GM12878 (cell line): ENCODE results near the gene MAL. TPM values are rescaled to one million over a fixed set of nuclear protein-coding genes. Genes with fewer than 3 reads are reported as not detected.

Experiments used
- ATAC-seq: fragments of 200-7000 bp; cut with Tn5 transposase; 3 replicates; pipeline ENCODE4 v1.9.1; 2020; ENCODE audit warnings: mild to moderate bottlenecking, moderate library complexity
- BruUV-seq: library from RNA; stranded (reverse); fragments of 400-500 nt; replicated peaks from 2 replicates; lab custom pipeline; 2021; lab: Mats Ljungman, UMichigan
- CTCF ChIA-PET: fragments of 300-600 bp; sonication (Branson Sonifier 250); formaldehyde crosslinking; extraction: SDS; loops from one replicate; lab custom pipeline; 2021; ENCODE audit warnings: inconsistent platforms; lab: Yijun Ruan, JAX
- POLR2A ChIA-PET: fragments of 350-600 bp; formaldehyde crosslinking; extraction: SDS; loops from one replicate; lab custom pipeline; 2021; ENCODE audit warnings: inconsistent platforms; lab: Charles Lee
- RAD21 ChIA-PET: fragments of 300-600 bp; sonication (Branson Sonifier 250); formaldehyde crosslinking; loops from one replicate; lab custom pipeline; 2023; ENCODE audit warnings: antibody characterized with exemption; ENCODE audit not compliant: unreplicated experiment; lab: Charles Lee
- SMC1A ChIA-PET: fragments of 300-600 bp; sonication (Branson Sonifier 250); formaldehyde crosslinking; loops from one replicate; lab custom pipeline; 2023; ENCODE audit not compliant: unreplicated experiment, uncharacterized antibody; lab: Charles Lee
- DNase-seq: peaks from one replicate; pipeline ENCODE4 v3.0.0-alpha.2; 2011; ENCODE audit warnings: low read depth, low spot score
- FAIRE-seq: peaks from 3 replicates; lab custom pipeline; 2011; peaks lifted over from hg19 to GRCh38; lab: Jason Lieb, UNC
- H2AFZ ChIP-seq: 2 replicates; pipeline ENCODE4 v1.6.0; 2011; ENCODE audit warnings: low read depth, low read length, control low read depth; ENCODE audit not compliant: control insufficient read depth
- H3K27ac ChIP-seq: 2 replicates; pipeline ENCODE4 v1.5.1; 2011; ENCODE audit warnings: control low read depth; ENCODE audit not compliant: control insufficient read depth, insufficient read depth
- H3K27me3 ChIP-seq, 2 experiments: replicated peaks in 1 of 2; 2 replicates each; pipeline versions ENCODE4 v1.6.0 to v1.6.1; 2011; ENCODE audit warnings: low read length in 1 of 2; ENCODE audit not compliant: control insufficient read depth in 2 of 2, insufficient read depth in 2 of 2
- H3K36me3 ChIP-seq, 2 experiments: 2 replicates each; pipeline ENCODE4 v1.5.1; 2011; ENCODE audit warnings: low read length in 1 of 2; ENCODE audit not compliant: control insufficient read depth in 2 of 2, insufficient read depth in 2 of 2
- H3K4me1 ChIP-seq: 2 replicates; pipeline ENCODE4 v1.6.1; 2011; ENCODE audit warnings: mild to moderate bottlenecking, low read length, moderate library complexity, mixed read lengths; ENCODE audit not compliant: control insufficient read depth, insufficient read depth
- H3K4me2 ChIP-seq: 2 replicates; pipeline ENCODE4 v1.6.0; 2011; ENCODE audit warnings: control low read depth; ENCODE audit not compliant: control insufficient read depth, insufficient read depth
- H3K4me3 ChIP-seq: fragments of 200-600 bp; sonication (generic); 2 replicates; pipeline ENCODE4 v1.5.1; 2016
- H3K79me2 ChIP-seq: 2 replicates; pipeline ENCODE4 v1.6.0; 2011; ENCODE audit warnings: low read length; ENCODE audit not compliant: control insufficient read depth, insufficient read depth
- H3K9ac ChIP-seq: 2 replicates; pipeline ENCODE4 v1.8.0; 2011; ENCODE audit warnings: low read length, control low read depth, mixed read lengths; ENCODE audit not compliant: control insufficient read depth, insufficient read depth
- H3K9me3 ChIP-seq: replicated peaks from 3 replicates; pipeline ENCODE4 v1.5.1; 2011; ENCODE audit warnings: mild to moderate bottlenecking, low read length; ENCODE audit not compliant: control insufficient read depth, insufficient read depth
- H4K20me1 ChIP-seq: 2 replicates; pipeline ENCODE4 v1.6.0; 2011; ENCODE audit not compliant: control insufficient read depth, insufficient read depth
- ATF3 ChIP-seq: IDR thresholded peaks from 2 replicates; pipeline ENCODE4 v1.6.1; 2011; ENCODE audit warnings: low read depth, mild to moderate bottlenecking, low read length, moderate library complexity, borderline replicate concordance; ENCODE audit errors: extremely low read depth
- ATF7 ChIP-seq: fragments of 450-650 bp; IDR thresholded peaks from 2 replicates; pipeline ENCODE4 v1.6.1; 2016; ENCODE audit warnings: low read depth, mild to moderate bottlenecking
- BCL3 ChIP-seq: IDR thresholded peaks from 2 replicates; pipeline ENCODE4 v1.6.1; 2011; ENCODE audit warnings: borderline replicate concordance, low read depth, mild to moderate bottlenecking, moderate library complexity, low read length; ENCODE audit not compliant: insufficient read depth, poor library complexity, severe bottlenecking
- CTCF ChIP-seq, 3 experiments: IDR thresholded peaks in 2 of 3; conservative IDR thresholded peaks in 1 of 3; 2 replicates each; pipeline ENCODE4 v1.5.1; 2011; ENCODE audit warnings: low read depth in 3 of 3, low read length in 3 of 3, mild to moderate bottlenecking in 3 of 3, control low read depth in 2 of 3, moderate library complexity in 2 of 3, inconsistent platforms in 1 of 3, mixed read lengths in 1 of 3; ENCODE audit not compliant: control insufficient read depth in 2 of 3, insufficient read depth in 1 of 3; ENCODE audit errors: extremely low read depth in 1 of 3
- HDGF ChIP-seq: fragments of 450-650 bp; IDR thresholded peaks from 2 replicates; pipeline ENCODE4 v1.6.1; 2016; ENCODE audit warnings: antibody characterized with exemption
- IRF5 ChIP-seq: fragments of 450-650 bp; IDR thresholded peaks from 2 replicates; pipeline ENCODE4 v1.6.1; 2017; ENCODE audit warnings: borderline replicate concordance
- MLLT1 ChIP-seq: fragments of 450-650 bp; IDR thresholded peaks from 2 replicates; pipeline ENCODE4 v1.6.1; 2016; ENCODE audit warnings: mild to moderate bottlenecking
- MYC ChIP-seq: IDR thresholded peaks from 2 replicates; pipeline ENCODE4 v1.6.1; 2011; ENCODE audit warnings: mild to moderate bottlenecking, low read length, moderate library complexity, inconsistent platforms; ENCODE audit not compliant: insufficient read depth, insufficient replicate concordance, insufficient read length, severe bottlenecking
- POLR2AphosphoS2 ChIP-seq: IDR thresholded peaks from 2 replicates; pipeline ENCODE4 v1.6.1; 2011; ENCODE audit warnings: low read depth, mild to moderate bottlenecking, low read length, improper control_type of control experiment, moderate library complexity
- POLR2AphosphoS5 ChIP-seq: IDR thresholded peaks from 2 replicates; pipeline ENCODE4 v1.6.1; 2011; ENCODE audit warnings: mild to moderate bottlenecking, low read length, inconsistent platforms
- SRF ChIP-seq, 2 experiments: IDR thresholded peaks; 2 replicates each; pipeline ENCODE4 v1.6.1; 2011; ENCODE audit warnings: low read depth in 2 of 2, low read length in 2 of 2, mild to moderate bottlenecking in 1 of 2, moderate library complexity in 1 of 2
- ZNF24 ChIP-seq: fragments of 450-650 bp; IDR thresholded peaks from 2 replicates; pipeline ENCODE4 v1.6.1; 2017; ENCODE audit warnings: antibody characterized with exemption, mild to moderate bottlenecking
- WGBS: methylation state at CpG from one replicate; pipeline ENCODE4 v1.1.6; 2016; ENCODE audit warnings: low lambda C conversion rate; ENCODE audit not compliant: insufficient replicate concordance, insufficient coverage; ENCODE audit errors: missing lambda C conversion rate; 5-methylcytosine and 5-hydroxymethylcytosine counted together
- in situ Hi-C: fragments of 300-500 bp; cut with MboI; formaldehyde crosslinking; loops from 9 replicates; pipeline ENCODE4 v1.14.3; 2018; ENCODE audit warnings: mixed read lengths
- intact Hi-C: fragments of 100-400 bp; cut with micrococcal nuclease; formaldehyde crosslinking; loops from one replicate; pipeline ENCODE4 v1.14.2; 2022; ENCODE audit not compliant: unreplicated experiment
- polyA plus RNA-seq, 11 experiments: library from polyadenylated mRNA; depleted of rRNA in 4 of 11; unstranded in 6 of 11; stranded (reverse) in 5 of 11; fragments of >200 nt; fragmentation: Nextera tagmentation in 4 of 11; fragmentation: Illumina TruSeq in 1 of 11; extraction: Ambion mirVana in 4 of 11; extraction: Trizol in 1 of 11; gene quantifications; 1 replicate in 1 of 11; 2 replicates in 10 of 11; pipeline versions ENCODE4 v1.2.1 to v1.2.3, GENCODE V29; 2011 to 2016; ENCODE audit warnings: inconsistent platforms in 2 of 11, missing spikeins in 2 of 11, low read depth in 1 of 11
- total RNA-seq, 4 experiments: library from RNA; depleted of rRNA in 3 of 4; stranded (reverse); fragments of >200 nt in 3 of 4; fragmentation: Illumina TruSeq in 1 of 4; extraction: Trizol in 1 of 4; gene quantifications; 2 replicates each; pipeline versions ENCODE4 v1.2.1 to v1.2.3, GENCODE V29; 2013 to 2021

The MAL gene
- total and polyA plus RNA-seq, 10 of the 15 experiments (the other 5 are each of a cell fraction or from before 2014, with no cell fraction given), result 1.3 to 4.5 (median 1.7) TPM

GRCh38 chr2:94982675-94983074 is 42.8 kb upstream of the MAL start:
- H3K9ac ChIP-seq, result no peak overlapping the region
- TF ChIP-seq CTCF (IDR thresholded peaks at IDR 0.05 in 2 of 3, conservative IDR thresholded peaks at IDR 0.05 in 1 of 3; ENCODE audit: control insufficient read depth in 2 of 3, extremely low read depth in 1 of 3, insufficient read depth in 1 of 3, low read depth in 3 of 3, low read length in 3 of 3), result no peak
- no peak for TF ChIP-seq ATF7
- no peak for TF ChIP-seq POLR2AphosphoS2
- no peak for TF ChIP-seq BCL3
- no peak for TF ChIP-seq POLR2AphosphoS5
- no peak for TF ChIP-seq HDGF
- TF ChIP-seq SRF (IDR thresholded peaks at IDR 0.05; ENCODE audit: low read depth in 2 of 2, low read length in 2 of 2), result no peak
- TF ChIP-seq IRF5, result no peak
- TF ChIP-seq ZNF24, result no peak
- no peak for TF ChIP-seq MYC
- no peak for TF ChIP-seq MLLT1
- TF ChIP-seq ATF3, result no peak

More at GRCh38 chr2:94982675-94983074, 42.8 kb upstream of the MAL start:
- H3K4me2 ChIP-seq, result no peak overlapping the region
- ATAC-seq (no peak), FAIRE-seq (no peak), DNase-seq (no peak)
- H3K4me3 ChIP-seq, result no peak overlapping the region
- no TSS peak for BruUV-seq
- CTCF ChIA-PET, result no interaction called here
- intact Hi-C loops, result no loop called here
- WGBS, result 13% methylated on average over 3 of the region's 3 CpGs
- no peaks in the 10 kb centered on the region for H3K4me1 ChIP-seq
- H3K27me3 ChIP-seq, result no peaks in the 10 kb centered on the region
- H2AFZ ChIP-seq, result no peak overlapping the region
- no peaks in the 10 kb centered on the region for H4K20me1 ChIP-seq
- SMC1A ChIA-PET, result no interaction called here
- no peaks in the 10 kb centered on the region for H3K79me2 ChIP-seq
- POLR2A ChIA-PET, result interaction anchor here (0.5 kb wide), 1 partner anchor 251 kb away, joined by 4 read pairs; no protein-coding TSS in a partner anchor
- RAD21 ChIA-PET, result interaction anchor here (1.6 kb wide), 1 partner anchor 71 kb away, joined by 3 read pairs; no protein-coding TSS in a partner anchor
- H3K27ac ChIP-seq, result no peak overlapping the region
- in situ Hi-C loops, result no loop called here
- no peaks in the 10 kb centered on the region for H3K36me3 ChIP-seq
- H3K9me3 ChIP-seq, result no peaks in the 10 kb centered on the region
